CD4-positive, alpha-beta T cell treated with Interleukin-21 for 1 hour (primary cell): ENCODE results near the gene BHLHE23.

Experiments used
- DNase-seq: peaks from one replicate; pipeline ENCODE4 v3.0.0-alpha.2; 2020

The BHLHE23 gene

DNA sequence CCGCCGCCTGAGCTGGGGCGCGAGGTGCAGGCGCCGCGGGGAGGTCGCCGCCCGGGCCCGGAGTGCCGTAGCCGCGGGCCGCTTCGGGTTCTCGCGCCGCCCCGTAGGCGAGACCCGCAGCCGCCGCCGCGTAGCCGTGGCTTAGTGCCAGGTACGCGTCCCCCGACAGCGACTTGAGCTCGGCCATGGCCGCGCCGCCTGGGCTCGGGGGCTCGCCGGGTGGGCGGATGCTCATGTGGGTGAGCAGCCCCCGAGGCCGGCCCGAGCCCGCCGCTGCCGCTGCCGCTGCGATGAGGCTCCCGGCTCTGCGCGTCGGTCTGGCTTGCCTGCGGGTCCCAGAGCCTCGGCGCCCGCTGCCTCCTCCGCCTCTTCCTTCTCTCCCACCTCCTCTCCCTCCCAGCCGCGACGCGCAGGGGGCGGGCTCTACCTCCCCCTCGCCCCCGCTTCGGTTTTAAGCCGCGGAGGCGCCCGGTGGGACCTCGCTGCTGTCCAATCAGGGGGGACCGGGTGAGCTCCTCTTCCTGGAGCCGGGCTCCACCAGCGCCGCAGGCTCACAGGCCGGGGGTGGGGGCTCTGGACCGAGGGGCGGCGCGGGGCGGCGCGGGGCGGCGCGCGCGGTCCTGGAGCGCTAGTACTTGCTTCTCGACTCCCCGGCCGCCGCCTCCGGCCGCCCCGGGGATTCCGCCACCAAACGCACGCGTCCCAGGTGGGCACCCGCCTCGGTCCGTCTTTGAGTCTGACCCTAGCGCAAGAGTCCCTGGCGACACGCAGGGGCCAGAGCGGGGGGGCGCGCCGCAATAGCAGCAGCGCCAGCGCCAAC lies at the start of gene BHLHE23:
BHLHE23 (minus strand) TSS at position 425 of the 820 bp plus-strand sequence; CDS start at position 235, 190 bp downstream.
- DNase-seq: no peak

DNA sequence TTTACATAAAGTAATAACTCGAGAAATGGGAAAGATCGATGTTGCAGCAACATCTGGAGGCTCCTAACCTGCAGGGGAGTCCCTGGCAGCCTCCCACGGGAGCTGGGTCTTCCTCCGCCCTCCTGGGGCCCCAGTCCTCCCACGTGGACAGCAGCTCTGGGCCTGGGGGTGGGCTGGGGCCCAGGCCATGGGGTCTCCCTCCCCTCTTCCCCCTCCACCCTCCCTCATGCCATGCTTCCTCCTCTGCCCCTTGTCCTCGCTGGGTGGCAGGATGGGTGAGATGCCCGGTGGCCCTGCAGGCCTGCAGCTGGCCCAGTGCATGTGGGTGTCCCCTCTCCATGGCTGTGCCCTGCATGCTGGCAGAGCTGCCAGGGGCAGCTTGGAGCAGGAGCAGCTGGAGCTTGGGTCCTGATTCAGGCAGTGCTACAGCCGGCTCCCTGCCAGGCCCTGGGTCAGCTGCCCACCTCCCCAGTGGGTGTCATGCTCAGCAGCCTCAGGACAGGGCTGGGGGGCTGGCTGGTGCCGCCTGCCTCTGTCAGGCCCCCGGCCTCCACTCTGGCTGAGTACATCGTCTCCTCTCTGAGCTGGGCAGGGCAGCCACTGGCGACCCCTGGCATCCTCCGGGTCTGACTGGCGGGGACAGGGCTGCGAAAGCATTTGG lies 48.9 kb upstream of the BHLHE23 start:
- no peak for DNase-seq

DNA sequence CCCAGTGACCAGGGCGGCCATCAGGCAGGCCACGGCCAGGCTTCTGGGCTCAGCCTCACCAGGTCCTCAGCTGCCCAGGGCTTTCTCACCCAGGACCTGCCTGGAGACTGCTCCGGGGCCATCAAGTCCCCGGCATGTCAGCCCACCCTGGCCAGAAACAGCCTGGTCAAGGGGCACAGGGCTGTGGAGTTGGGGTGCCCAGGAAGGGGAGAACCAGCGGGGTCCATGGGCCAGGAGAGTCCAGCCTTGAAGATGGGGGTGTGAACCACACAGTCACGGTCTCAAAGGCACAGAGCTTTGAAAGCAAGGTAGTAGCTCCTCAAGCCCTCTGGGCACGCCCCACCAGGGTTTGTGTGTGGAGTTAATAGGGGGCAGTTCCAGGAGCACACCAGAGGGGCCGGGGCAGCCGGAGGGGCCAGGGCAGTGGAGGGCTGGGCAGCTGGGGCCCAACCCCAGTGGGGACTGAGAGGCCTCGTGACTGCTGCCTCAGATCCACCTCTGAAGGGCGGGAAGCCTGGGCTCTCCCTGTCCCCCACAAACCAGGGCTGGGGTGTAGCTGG lies 48.0 kb upstream of the BHLHE23 start:
- DNase-seq: no peak

DNA sequence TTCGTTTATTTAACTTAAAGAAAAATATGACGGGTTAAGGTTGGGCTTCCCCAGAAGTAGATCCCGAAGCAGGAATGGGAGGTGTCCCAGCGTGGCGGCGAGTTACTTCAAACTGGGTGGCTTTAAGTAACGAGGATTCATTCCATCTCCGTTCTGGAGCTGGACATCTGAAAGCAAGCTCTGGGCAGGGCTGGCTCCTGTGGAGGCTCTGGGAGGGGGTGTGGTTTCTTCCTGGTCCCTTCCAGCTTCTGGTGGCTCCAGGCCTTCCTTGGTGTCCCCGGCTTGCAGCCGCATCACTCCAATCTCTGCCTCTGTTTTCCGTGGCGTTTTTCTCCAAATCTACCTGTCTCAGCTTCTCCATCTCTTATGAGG lies 47.3 kb upstream of the BHLHE23 start:
- DNase-seq: no peak

DNA sequence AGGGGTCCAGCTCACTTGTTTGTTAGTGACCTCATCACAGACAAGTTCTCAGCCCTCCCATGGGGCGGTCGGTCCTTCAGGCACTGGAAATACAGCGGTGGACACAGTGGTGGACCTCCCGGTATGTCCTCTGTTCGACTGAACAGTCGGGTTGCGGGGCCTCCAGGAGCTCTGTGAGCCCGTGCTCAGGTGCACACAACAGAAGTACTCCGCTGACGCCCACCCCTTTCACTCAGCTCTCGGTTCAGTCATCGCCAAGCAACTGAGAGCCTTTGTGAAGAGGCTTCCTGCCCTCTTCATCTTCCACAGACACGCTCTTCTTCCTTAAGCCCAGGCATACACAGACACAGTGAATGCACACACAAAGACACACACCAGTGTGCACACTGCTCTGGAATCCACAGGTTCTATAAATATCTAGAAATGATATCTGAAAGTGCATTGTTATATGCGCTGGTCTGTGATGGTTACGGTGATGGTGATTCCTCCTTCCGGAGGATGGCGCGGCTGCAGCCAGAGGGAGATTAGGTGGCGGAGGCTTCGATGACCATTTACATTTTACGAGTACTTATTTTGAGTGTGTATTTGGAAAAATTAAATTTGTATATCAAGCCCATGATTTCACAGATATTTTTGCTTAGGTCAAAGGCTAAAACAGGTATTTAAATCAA lies 46.8 kb upstream of the BHLHE23 start:
- DNase-seq: no peak

DNA sequence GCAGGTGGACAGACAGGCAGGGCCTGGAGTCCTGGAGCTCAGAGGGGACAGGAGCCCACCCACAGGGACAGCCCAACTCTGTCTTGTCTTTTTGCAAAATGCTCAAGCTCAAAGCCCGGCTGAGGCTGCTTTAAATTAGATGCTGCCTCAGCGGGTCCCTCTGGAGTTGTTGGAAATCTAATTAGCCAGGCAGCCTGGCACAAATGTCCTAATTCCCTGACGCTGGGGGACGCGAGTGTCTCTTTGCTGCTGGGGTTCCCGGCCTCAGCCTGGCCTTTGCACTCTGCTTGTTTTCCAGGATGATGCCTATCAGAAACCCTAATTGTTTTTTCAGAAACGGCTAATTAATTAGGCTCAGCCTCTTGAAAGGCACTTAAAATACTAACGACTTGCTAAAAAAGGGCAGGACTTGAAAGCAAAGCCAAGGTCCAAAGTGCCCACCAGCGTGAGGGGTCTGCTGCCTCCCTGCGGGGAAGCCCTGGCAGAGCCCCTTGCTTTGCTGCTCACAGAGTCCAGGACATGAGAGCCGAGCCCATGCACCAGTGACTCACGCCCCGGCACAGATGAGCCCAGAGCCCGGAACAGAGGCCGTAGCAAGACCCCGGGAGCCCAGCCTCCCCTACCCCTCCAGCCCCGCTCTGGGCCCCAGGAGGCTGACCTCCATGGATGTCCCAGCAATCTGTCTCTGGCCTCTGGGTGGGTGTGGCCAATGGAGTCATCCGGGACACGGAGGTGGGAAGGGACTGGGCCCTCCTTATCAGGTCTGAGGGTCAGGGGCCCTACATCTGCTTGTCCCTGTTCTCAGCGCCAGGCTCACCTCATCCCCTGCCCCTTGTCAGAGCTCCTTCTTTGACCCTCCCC lies 46.0 kb upstream of the BHLHE23 start:
- no peak for DNase-seq

DNA sequence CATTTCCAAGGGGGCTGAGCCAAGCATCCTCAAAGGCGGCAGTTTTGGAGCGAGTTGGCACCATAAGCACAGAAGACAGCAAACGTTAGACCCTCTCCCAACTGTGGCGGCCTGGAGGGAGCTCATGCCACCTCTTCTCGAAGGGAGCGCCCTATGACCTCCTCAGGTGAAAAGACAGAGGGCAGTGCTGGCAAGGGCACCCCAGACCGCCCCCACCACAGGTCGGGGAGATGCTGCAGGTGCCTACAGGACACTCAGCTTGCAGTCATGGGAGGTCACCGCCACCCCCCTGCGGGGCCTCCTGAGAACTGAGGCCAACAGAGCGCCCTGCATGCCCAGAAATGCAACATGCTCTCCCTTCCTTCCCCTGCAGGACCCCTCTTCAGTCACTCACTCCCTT lies 45.1 kb upstream of the BHLHE23 start:
- no peak for DNase-seq

DNA sequence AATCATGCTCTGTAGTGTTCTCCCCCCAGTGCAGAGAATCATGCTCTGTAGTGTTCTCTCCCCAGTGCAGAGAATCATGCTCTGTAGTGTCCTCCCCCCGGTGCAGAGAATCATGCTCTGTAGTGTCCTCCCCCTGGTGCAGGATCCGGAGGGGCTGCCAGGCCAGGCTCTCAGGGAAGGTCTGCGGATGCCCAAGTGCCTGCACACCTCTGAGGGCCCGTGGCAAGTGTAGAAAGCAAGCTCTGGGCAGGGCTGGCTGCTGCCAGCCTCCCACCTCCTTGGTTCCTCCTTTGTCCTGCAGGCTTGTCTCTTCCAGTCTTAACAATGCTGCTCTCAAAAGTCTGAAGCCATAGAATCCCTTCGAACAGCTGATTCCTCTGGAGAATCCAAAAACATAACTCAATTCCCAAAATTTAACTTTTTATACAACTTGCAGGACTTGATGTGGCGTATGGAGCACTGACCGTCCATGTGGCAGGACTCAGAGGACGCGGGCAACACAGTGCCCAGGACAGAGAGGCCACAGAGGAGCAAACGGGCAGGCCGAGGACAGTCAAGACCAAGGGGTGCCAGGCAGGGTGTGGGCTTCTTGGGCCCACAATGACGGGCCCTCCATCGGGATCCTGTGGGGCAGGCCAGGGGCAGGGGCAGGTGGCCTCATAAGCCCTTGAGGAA lies 44.6 kb upstream of the BHLHE23 start:
- no peak for DNase-seq

DNA sequence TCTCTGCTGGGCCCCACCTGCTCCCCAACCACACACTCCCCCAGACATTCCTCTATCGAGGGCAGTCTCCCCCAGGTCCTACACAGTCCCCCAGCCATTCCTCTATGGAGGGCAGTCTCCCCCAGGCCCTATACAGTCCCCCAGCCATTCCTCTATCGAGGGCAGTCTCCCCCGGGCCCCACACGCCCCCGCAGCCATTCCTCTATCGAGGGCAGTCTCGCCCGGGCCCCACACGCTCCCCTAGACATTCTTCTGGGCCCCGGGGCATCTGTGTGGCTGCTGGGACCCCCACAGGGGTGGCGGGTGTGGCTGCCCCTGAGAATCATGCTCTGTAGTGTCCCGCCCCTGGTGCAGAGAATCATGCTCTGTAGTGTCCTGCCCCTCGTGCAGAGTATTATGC lies 43.6 kb upstream of the BHLHE23 start:
- no peak for DNase-seq

DNA sequence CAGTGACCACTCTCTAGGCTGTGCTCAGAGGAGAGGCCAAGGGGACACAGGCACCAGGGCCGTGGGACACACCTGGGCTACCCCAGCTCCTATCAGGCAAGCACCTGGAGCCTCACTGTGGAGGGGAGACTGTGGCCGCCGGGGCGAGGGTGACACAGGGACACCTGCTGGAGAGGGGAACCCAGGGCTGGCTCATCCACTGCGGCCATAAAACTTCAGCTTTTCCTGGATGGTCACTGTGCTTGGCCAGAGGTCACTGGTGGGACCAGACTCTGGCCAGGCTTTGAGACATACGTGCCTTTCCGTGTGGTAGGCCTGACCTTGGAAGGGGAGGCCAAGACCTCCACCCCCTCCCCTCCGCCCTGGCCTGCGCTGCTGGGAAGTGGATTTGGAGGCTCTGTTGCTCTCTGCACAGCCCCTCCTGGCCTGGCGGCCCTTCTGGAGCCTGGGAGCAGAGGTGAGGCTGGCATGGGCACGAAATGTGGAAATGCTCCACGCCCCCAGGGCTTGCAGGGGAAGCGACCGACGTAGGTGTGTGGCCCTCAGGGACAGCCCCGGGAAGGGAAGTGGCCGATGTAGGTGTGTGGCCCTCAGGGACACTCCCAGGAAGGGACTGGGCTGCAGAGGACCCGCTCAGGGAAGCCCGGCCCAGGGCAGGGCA lies 42.9 kb upstream of the BHLHE23 start:
- no peak for DNase-seq

DNA sequence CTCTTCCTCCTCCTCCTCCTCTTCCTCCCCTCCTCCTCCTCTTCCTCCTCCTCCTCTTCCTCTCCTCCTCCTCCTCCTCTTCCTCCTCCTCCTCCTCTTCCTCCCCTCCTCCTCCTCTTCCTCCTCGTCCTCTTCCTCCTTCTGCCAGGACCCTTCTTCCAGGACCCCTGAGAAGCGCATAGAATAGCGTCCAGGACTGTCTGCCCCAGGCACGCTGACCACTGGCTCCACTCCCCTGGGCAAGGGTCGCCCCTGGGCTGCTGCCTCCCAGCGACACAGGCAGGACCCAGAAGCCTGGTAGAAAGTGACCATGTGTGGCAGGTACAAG lies 42.4 kb upstream of the BHLHE23 start:
- DNase-seq: no peak

DNA sequence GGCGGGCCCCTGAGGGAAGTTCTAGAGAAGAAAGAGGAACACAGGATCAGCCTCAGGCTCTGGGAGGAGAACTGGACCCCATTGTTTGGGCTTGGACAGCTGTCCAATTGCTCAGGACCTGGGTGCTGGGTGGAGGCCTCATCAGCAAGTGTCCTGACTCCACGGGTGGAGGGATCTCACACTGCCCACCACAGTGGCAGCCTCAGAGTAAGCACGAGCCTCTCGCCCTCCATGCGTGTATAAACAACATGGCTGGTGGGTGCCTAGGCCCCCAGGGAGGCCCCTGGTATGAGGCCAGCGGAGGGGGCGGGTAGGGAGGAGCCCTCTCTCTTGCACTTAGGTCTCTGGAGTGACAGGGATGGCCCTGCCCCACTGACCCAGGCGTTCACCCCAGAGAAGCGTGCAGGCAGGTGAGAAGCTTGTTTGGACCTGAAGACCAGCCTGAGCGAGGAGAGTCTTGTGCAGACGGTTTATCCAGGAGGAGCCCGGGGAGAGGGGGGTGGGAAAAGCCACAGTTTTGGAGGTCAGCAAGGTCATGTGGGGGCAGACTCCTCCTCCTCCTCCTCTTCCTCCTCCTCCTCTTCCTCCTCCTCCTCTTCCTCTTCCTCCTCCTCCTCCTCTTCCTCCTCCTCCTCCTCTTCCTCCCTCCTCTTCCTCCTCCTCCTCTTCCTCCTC lies 41.9 kb upstream of the BHLHE23 start:
- DNase-seq: no peak

DNA sequence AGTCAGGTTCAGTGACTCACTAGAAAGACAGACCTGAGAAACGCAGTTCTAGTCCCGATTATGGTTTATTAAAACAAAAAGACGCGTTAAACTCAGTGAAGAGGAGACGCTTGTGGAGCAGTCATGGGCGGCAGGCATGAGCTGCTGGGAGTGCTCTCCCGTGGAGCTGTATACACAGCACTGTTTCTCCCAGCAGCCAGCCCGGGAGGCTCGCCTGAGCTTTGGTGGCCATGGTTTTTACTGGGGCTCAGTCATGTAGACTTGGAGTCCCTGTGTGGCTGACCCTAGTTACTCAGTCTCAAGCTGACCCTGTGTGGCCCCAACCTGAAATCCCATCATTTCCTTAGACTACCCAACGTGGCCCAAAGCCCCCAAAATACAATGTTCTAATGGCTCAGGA lies 41.2 kb upstream of the BHLHE23 start:
- DNase-seq: no peak

DNA sequence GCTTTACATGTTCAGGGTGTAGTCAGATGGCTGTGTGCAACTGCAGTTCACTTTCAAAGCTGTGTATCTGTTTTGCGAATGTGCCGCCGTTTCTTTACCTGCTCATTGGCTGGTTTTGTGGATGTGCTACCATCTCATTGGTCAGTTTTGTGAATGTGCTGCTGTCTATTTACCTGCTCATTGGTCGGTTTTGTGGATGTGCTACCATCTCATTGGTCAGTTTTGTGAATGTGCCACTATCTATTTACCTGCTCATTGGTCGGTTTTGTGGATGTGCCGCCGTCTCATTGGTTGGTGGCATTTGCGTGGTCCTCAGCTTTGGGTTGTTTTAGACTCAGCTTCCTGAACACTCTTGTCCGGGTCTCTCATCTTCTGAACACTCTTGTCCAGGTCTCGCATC lies 40.5 kb upstream of the BHLHE23 start:
- no peak for DNase-seq

DNA sequence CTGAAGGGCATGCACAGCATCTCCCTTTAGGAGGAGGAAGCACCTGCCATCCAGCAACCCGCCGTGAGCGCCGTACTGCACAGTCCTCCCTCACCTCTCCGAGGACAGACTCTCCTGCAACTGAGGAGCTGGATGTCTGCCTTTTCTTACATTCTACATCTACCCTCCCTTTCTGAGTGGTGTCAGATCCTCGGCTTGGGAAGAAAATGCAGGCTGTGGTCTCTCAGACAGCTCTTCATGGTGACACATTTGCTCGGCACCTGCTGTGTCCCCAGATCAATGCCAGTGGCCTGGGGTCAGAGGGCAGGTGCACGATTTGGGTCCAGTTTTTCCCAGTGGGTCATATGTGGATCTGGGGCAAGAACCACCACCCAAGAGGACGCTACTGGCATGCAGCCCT lies 40.1 kb upstream of the BHLHE23 start:
- no peak for DNase-seq

DNA sequence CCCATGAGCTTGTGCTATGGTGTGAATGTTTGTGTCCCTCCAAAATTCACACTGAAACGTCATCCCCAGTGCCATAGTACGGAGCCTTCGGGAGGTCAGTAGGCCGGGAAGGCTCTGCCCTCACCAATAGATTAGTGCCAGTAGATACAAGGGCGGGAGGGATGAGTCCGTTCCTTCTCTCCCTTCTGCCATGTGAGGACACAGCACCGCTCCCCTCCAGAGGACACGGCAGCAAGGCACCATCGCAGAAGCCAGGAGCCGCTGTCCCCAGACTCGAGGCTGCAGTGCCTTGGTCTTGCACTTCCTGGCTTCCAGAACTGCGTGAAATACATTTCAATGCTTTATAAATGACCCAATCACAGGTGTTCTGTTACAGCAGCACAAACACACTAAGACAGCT lies 39.2 kb upstream of the BHLHE23 start:
- DNase-seq: no peak

DNA sequence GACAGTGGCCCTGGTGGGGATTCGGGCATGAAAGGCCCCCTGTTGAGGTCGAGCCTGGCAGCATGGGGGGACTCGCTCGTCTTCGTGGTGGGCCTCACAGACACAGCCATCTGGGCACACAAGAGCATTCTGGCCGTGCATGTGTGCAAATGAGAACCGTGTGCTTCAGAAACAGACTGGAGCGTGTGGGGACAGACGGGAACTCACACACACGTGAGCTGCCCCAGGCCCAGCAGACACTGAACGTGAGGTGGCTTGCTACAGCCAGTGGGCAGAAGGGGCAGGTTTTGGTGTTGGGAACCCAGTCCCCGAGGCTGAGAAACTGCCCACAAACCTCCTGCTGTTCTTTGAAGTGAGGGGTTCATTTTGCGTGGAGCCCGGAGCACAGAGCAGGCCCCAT lies 38.6 kb upstream of the BHLHE23 start:
- no peak for DNase-seq

DNA sequence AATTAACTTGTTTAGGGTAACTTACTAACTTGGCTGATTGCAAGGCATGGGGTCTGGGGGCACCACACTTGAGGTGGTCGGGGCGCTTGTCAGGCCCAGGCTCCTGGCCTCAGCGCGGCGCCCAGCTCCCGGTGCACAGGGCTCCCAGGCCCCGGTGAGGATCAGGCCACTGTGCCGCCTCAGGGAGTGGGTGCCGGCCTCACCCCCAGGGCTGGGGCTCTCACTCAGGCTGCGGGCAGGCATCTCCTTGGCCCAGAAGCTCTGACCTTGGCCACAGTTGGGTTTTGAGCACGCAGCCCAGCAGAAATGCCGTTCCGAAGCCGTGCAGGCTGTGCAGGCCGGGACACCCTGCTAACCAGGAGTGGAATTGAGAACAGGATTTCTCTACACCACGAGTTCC lies 37.8 kb upstream of the BHLHE23 start:
- DNase-seq: no peak

DNA sequence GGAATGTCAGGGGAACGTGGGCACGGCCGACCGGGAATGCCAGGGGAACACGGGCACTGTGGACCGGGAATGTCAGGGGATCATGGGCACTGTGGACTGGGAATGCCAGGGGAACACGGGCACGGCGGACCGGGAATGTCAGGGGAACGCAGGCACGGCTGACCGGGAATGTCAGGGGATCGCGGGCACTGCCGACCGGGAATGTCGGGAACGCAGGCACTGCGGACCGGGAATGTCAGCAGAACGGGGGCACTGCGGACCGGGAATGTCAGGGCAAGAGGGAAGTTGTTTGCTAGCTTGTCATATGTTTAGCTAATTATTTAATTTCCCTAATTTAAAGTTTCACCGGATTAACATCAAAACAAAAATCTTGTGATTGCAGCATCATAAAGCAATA lies 37.4 kb upstream of the BHLHE23 start:
- no peak for DNase-seq

DNA sequence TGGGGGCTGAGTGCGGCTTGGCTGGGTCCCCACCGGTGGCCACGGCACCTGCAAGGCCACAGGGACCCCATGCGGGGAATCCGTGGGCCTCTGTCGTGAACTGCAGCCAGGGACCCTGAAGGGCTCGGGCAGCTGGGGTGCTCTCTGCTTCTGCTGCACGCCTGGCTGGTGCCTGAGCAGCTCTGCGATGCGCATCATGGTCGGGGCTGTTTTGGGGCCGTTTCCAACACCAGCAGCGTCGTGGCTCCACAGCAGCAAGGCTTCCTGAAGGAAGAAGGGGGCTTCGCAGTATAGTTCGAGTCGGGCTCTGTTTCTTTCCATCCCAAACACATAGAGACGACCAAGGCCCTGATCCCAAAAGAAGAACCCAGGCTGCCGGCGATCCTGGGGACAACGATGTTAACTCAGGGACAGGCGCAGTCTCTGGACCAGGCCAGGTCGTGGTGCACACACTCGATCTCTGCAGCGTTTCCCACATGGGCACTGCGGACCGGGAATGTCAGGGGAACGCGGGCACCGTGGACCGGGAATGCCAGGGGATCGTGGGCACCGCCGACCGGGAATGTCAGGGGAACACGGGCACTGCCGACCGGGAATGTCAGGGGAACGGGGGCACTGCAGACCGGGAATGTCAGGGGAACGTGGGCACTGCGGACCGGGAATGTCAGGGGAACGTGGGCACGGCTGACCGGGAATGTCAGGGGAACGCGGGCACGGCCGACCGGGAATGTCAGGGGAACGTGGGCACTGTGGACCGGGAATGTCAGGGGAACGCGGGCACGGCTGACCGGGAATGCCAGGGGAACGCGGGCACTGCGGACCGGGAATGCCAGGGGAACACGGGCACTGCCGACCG lies 36.8 kb upstream of the BHLHE23 start:
- DNase-seq: no peak
